Measurements from ENCODE around the gene NBEA. TPM values are rescaled to one million over a fixed set of nuclear protein-coding genes. Genes with fewer than 3 reads are reported as not detected.
"Not testable (repeated sequence)": the region's sequence is repeated elsewhere in the genome, so short reads cannot be mapped to it uniquely, and the experiment has no call there.

NBEA gene
- 19.1 TPM for total RNA-seq
- long read RNA-seq, partial matches to known transcripts = 3 of 7 reads
- long read RNA-seq, other reads (novel, unspliced or antisense) = 4 of 7 reads

GRCh38 chr13:34941835-34942731 lies at the start of gene NBEA:
Gene NBEA (plus strand): TSS chr13:34942270. CDS start chr13:34942821, 551 bp downstream.
- intact Hi-C loops (cut with DNase I) = no loop called here
- peak; percentile 84 for DNase-seq

GRCh38 chr13:34894756-34895155 lies 47.3 kb upstream of the NBEA start:
- intact Hi-C loops (cut with DNase I) = no loop called here
- no peak for ATAC-seq (ENCODE audit: poor library complexity)
- DNase-seq = no peak

More at GRCh38 chr13:34941835-34942731, at the start of gene NBEA:
- peak; percentile 95 for ATAC-seq (ENCODE audit: poor library complexity)

- intact Hi-C loops (cut with DNase I) = no loop called here
- DNase-seq (no peak), ATAC-seq (ENCODE audit: poor library complexity) (no peak)
Measured at GRCh38 chr13:34897220-34897619, 44.9 kb upstream of the NBEA start.

DNA sequence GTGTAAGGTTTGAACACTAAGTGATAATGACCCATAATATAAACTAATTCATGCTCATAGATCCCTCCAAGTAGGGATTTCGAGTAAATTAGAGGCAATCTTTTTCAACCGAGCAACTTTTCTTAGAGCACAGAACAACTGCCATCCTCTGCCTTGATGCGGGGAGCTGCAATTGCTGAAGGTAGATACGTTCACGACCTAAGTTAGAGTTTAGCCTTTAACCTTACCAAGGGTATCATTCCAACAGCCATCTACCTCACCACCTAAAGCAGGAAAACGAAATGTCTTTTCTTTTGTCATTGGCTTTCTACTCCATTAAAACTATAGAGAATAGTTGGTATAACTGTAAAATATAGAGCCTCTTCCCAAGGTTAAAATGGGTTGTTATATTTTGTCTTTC lies 42.2 kb upstream of the NBEA start:
- DNase-seq (no peak), ATAC-seq (ENCODE audit: poor library complexity) (no peak)
- intact Hi-C loops (cut with DNase I) = no loop called here

DNA sequence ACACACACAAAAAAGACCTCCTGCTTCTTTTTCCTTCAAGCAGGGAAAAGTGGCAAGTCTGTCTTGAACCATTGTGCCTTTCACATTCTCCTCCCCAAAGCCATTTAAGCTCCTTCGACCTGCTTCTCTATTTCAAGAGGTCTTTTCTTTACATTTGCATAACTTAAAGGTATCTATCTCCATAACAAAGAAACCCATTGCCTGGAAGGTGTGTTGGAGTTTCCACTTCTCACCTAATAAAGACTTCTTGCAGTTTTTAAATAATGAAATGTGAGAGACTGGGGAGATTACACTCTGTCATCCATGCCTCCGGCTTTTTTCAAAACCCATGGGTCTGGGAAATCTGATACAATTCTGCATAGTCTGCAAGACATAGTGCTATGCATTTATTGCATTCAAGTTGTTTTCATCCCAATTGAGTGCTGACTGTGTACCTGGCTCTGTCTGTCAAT lies 41.8 kb upstream of the NBEA start:
- DNase-seq (no peak), ATAC-seq (ENCODE audit: poor library complexity) (no peak)
- intact Hi-C loops (cut with DNase I) = no loop called here

DNA sequence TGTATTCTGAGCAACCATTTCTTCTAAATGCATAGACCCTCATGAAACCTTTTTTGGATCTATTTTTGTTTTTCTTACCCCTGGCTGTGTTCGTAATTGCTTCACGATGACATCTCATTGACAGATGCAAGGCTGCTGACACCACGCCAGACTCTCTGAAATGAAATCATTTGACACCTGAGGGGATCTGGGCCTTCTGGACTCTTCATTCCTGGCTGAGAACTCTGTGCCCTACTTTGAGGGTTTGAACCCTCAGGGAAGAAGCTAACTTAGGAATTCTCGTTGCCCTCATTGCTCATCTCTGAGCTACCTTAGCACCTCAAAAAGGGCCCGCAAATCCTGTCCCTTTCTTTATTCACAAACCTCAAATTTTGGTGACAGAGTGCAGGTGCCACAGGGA lies 40.5 kb upstream of the NBEA start:
- DNase-seq (no peak), ATAC-seq (ENCODE audit: poor library complexity) (no peak)
- intact Hi-C loops (cut with DNase I) = no loop called here

DNA sequence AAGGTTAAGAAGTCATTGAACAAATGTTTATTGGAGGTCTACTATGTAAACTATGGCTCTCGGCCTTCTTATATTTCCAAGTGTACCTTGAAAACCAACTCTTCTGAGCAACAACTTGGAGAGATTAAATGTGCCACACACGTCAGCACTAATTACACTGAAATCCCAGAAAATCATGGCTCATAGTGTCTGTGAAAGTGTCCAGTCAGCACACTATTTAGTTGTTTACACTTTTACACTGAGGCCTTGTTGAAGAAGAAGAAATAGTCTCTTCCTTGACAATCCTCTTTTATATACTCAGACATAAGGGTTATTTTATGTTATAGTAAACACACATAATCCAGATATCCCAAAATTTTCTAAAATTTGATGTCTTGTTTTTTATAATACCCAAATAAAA lies 30.9 kb upstream of the NBEA start:
- DNase-seq (no peak), ATAC-seq (ENCODE audit: poor library complexity) (no peak)
- intact Hi-C loops (cut with DNase I) = no loop called here

DNA sequence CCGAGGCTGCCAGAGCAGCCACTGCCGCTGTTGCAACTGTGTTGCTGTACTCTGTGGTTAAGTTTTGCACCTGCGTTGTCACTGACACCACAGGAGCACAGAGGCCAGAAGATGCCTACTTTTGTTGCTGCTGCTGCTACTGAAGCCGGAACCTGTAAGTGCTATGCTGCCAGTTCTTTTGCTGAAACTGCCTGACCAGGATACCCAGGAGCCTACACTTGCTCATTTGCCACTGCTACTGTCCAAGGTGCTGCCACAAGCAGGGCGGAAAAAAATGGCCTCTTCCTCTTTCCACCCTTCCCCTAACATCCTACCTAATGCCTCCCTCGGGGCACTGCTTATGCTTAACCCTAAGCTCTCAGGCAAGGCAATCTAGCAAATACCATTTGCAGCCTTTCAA lies 29.0 kb upstream of the NBEA start:
- intact Hi-C loops (cut with DNase I) = no loop called here
- no peak for DNase-seq
- no peak for ATAC-seq (ENCODE audit: poor library complexity)

- intact Hi-C loops (cut with DNase I) = no loop called here
Measured at GRCh38 chr13:34914416-34914815, 27.7 kb upstream of the NBEA start.

GRCh38 chr13:34926508-34926907 lies 15.6 kb upstream of the NBEA start:
- ATAC-seq (ENCODE audit: poor library complexity) (no peak), DNase-seq (no peak)
- intact Hi-C loops (cut with DNase I) = no loop called here

More at GRCh38 chr13:34914416-34914815, 27.7 kb upstream of the NBEA start:
- DNase-seq (no peak), ATAC-seq (ENCODE audit: poor library complexity) (no peak)

GRCh38 chr13:34928676-34929075 lies 13.4 kb upstream of the NBEA start:
- intact Hi-C loops (cut with DNase I); ATAC-seq (ENCODE audit: poor library complexity); DNase-seq: not testable (repeated sequence)

DNA sequence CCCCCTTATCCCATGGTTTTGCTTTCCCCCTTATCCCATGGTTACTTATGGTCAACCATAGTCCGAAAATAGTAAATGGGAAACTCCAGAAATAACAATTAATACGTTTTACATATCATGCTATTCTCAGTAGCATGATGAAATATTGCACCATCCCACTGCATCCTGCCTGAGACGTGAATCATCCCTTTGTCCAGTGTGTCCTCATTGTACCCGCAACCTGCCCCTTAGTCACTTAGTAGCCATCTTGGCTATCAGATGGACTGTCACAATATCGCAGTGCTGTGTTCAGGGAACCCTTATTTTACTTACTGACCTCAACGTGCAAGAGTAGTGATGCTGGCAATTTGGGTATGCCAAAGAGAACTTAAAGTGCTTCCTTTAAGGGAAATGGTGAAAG lies 10.5 kb upstream of the NBEA start:
- ATAC-seq (ENCODE audit: poor library complexity) (no peak), DNase-seq (no peak)
- intact Hi-C loops (cut with DNase I) = no loop called here

GRCh38 chr13:34933349-34933748 lies 8.7 kb upstream of the NBEA start:
- intact Hi-C loops (cut with DNase I) = no loop called here
- ATAC-seq (ENCODE audit: poor library complexity) = no peak
- no peak for DNase-seq

- no peak for ATAC-seq (ENCODE audit: poor library complexity)
- intact Hi-C loops (cut with DNase I) = no loop called here
Measured at GRCh38 chr13:34933786-34934185, 8.3 kb upstream of the NBEA start.

DNA sequence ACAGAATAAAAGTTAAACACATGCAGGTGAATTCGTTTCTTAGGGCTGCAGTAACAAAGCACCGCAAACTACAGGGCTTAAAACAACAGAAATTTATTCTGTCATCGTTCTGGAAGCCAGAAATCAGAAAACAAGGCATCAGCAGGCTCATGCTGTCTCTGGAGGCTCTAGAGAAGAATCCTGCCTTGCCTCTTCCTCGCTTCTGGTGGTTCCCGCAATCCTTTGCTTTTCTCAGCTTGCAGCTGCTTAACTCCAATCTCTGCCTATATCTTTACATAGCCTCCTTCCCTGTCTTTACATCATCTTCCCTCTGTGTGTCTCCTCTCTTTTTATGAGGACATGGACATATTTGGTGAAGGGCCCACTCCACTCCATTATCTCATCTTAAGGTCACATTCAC lies 6.2 kb upstream of the NBEA start:
- no peak for ATAC-seq (ENCODE audit: poor library complexity)
- no peak for DNase-seq
- intact Hi-C loops (cut with DNase I) = no loop called here

More at GRCh38 chr13:34933786-34934185, 8.3 kb upstream of the NBEA start:
- DNase-seq = no peak

GRCh38 chr13:34939771-34940170 lies 2.3 kb upstream of the NBEA start:
- DNase-seq = no peak
- ATAC-seq (ENCODE audit: poor library complexity) = no peak
- intact Hi-C loops (cut with DNase I) = no loop called here

GRCh38 chr13:34941436-34941834 lies 635 bp upstream of the NBEA start:
- intact Hi-C loops (cut with DNase I) = no loop called here
- peak; percentile 32 for ATAC-seq (ENCODE audit: poor library complexity)
- DNase-seq = no peak

DNA sequence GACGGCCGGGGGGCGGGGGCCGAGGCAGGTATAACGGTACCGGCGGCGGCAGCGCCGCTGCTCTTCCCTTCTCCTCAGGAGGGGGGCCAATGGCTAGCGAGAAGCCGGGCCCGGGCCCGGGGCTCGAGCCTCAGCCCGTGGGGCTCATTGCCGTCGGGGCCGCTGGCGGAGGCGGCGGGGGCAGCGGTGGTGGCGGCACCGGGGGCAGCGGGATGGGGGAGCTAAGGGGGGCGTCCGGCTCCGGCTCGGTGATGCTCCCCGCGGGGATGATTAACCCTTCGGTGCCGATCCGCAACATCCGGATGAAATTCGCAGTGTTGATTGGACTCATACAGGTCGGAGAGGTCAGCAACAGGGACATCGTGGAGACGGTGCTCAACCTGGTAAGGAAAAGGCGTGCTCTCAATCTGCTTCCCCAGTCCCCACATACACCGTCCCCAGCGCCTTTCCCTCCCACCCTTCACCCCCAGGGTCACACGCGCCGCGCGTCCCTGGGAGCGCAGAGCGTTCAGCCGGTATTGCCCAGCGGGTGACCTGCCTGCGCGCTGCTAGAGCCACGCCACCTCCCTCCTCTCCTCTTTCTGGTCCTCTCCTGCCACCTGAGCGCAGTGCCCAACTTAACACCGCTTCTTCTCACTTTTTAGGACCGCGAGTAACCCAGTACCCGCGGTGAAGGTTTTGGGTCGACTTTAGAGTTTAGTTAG lies 814 bp downstream of the NBEA start:
- ATAC-seq (ENCODE audit: poor library complexity) (peak; percentile 66), DNase-seq (peak; percentile 37)
- intact Hi-C loops (cut with DNase I) = no loop called here

- no peak for ATAC-seq (ENCODE audit: poor library complexity)
- intact Hi-C loops (cut with DNase I) = no loop called here
- DNase-seq = no peak
Measured at GRCh38 chr13:34943436-34944273, 1.6 kb downstream of the NBEA start.

Measured in Right ventricle myocardium superior (tissue), 1 donor.